Glutamatergic neuron (in vitro differentiated cells): ENCODE results near the gene FBXL20. TPM values are rescaled to one million over a fixed set of nuclear protein-coding genes. Genes with fewer than 3 reads are reported as not detected.

Experiments used
- DNase-seq: peaks from one replicate; pipeline ENCODE4 v3.0.0; 2022
- H3K27ac Mint-ChIP-seq: one replicate; pipeline ENCODE4 v1.8.0; 2020; ENCODE audit warnings: mild to moderate bottlenecking, mixed read lengths, inconsistent platforms; ENCODE audit not compliant: unreplicated experiment
- H3K27me3 Mint-ChIP-seq: one replicate; pipeline ENCODE4 v1.8.0; 2020; ENCODE audit warnings: mild to moderate bottlenecking, moderate library complexity, mixed read lengths, inconsistent platforms; ENCODE audit not compliant: unreplicated experiment
- H3K36me3 Mint-ChIP-seq: one replicate; pipeline ENCODE4 v1.8.0; 2020; ENCODE audit warnings: mild to moderate bottlenecking, mixed read lengths, inconsistent platforms; ENCODE audit not compliant: unreplicated experiment
- H3K4me1 Mint-ChIP-seq: one replicate; pipeline ENCODE4 v1.8.0; 2020; ENCODE audit warnings: mild to moderate bottlenecking, low read depth, mixed read lengths, inconsistent platforms; ENCODE audit not compliant: unreplicated experiment
- H3K4me3 Mint-ChIP-seq: one replicate; pipeline ENCODE4 v1.8.0; 2020; ENCODE audit warnings: mild to moderate bottlenecking, mixed read lengths, inconsistent platforms; ENCODE audit not compliant: unreplicated experiment
- H3K9me3 Mint-ChIP-seq: one replicate; pipeline ENCODE4 v1.8.0; 2020; ENCODE audit warnings: mild to moderate bottlenecking, moderate library complexity, mixed read lengths, inconsistent platforms; ENCODE audit not compliant: unreplicated experiment
- CTCF ChIP-seq: fragments of 200-600 bp; sonication (generic); IDR thresholded peaks from one replicate; pipeline ENCODE4 v1.5.0; 2021; ENCODE audit not compliant: partially characterized antibody, unreplicated experiment
- total RNA-seq: library from RNA; stranded (reverse); fragmentation: NEBNext Ultra II Directional; extraction: Animal tissue kit (Norgen Biotek cat#: 25700); gene quantifications from one replicate; pipeline ENCODE4 v1.2.1, GENCODE V29; 2021; ENCODE audit not compliant: unreplicated experiment

The FBXL20 gene
- total RNA-seq, 1 donor from 2014 or later: 31.0 TPM

- DNase-seq: no peak
- Mint-ChIP-seq H3K4me3 (no peak overlapping the region), H3K27me3 (peaks cover 14% of the 10 kb centered on the region), H3K9me3 (peaks cover 7% of the 10 kb centered on the region), H3K27ac (no peak overlapping the region), H3K36me3 (no peaks in the 10 kb centered on the region), H3K4me1 (no peaks in the 10 kb centered on the region)
- no peak for TF ChIP-seq CTCF
Measured at GRCh38 chr17:39219647-39220154, 181.7 kb downstream of the FBXL20 start.

DNA sequence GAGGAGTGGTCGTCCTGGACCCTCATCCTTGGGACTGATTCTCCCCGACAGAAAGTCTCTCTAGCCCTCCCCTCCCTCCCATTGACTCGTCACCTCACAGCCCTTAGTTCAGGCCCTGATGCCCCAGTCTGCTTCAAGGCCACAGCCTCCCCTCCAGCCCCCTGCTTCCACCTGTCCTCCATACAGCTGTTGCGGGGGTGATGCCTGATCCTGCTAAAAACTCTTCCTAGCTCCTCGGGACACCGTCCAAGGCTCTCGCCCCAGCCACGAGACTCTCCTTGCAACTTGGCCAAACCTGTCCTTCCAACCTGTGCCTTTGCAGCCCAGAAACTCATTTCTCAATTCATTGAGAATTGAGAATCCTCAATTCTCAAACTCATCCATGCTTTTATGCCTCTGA is 182.5 kb downstream of the FBXL20 start:
- peaks cover 5% of the 10 kb centered on the region for H3K9me3 Mint-ChIP-seq
- no peaks in the 10 kb centered on the region for H3K4me1 Mint-ChIP-seq

GRCh38 chr17:39217734-39218369 is 183.6 kb downstream of the FBXL20 start:
- no peak for DNase-seq
- no peak overlapping the region for H3K27ac Mint-ChIP-seq
- H3K4me1 Mint-ChIP-seq: no peaks in the 10 kb centered on the region
- H3K27me3 Mint-ChIP-seq: peaks cover 9% of the 10 kb centered on the region
- H3K9me3 Mint-ChIP-seq: peaks cover 3% of the 10 kb centered on the region
- no peak overlapping the region for H3K4me3 Mint-ChIP-seq
- no peaks in the 10 kb centered on the region for H3K36me3 Mint-ChIP-seq
- TF ChIP-seq CTCF: no peak

More for the DNA sequence above, 182.5 kb downstream of the FBXL20 start:
- Mint-ChIP-seq H3K4me3 (no peak overlapping the region), H3K27me3 (peaks cover 11% of the 10 kb centered on the region), H3K36me3 (no peaks in the 10 kb centered on the region), H3K27ac (no peak overlapping the region)
- no peak for TF ChIP-seq CTCF
- no peak for DNase-seq

GRCh38 chr17:39213852-39214251 is 187.6 kb downstream of the FBXL20 start:
- Mint-ChIP-seq H3K27ac (no peak overlapping the region), H3K27me3 (peaks cover 11% of the 10 kb centered on the region), H3K4me1 (peaks cover 2% of the 10 kb centered on the region), H3K4me3 (no peak overlapping the region), H3K9me3 (peaks cover 5% of the 10 kb centered on the region), H3K36me3 (no peaks in the 10 kb centered on the region)
- DNase-seq: no peak
- TF ChIP-seq CTCF: no peak

DNA sequence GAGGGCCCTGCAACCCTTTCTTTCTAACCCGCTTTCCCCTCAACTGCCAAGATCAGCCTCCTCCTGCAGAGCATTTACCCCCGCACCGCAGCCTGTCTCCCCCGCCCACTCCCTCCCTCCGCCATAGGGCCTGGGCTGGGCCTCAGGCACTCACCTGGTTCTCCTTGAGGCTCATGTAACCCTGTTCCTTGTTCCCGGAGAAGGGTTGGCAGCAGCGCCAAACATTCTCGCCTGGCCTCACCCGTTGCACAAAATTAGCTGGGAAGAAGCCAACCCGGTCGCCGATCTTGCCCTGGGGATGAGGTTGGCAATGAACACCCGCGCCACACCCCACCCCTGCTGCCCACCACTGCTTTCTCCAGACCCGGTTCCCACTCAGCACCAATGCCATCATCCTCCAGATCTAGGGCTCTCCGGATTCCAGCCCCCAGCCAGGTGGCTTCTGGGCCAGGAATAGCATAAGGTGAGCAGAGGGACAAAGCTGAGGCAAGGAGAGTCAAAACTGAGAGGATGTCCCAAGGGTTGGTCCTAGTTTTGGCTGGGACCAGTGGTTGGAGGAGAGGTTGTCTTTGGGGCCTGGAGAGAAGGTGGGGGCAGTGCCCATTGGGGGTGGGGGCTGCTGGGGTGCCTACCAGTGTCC is 188.5 kb downstream of the FBXL20 start:
- no peak for DNase-seq
- peaks cover 11% of the 10 kb centered on the region for H3K27me3 Mint-ChIP-seq
- peaks cover 6% of the 10 kb centered on the region for H3K4me1 Mint-ChIP-seq
- no peak for TF ChIP-seq CTCF
- peaks cover 5% of the 10 kb centered on the region for H3K9me3 Mint-ChIP-seq
- no peaks in the 10 kb centered on the region for H3K36me3 Mint-ChIP-seq
- no peak overlapping the region for H3K4me3 Mint-ChIP-seq
- H3K27ac Mint-ChIP-seq: no peak overlapping the region
